Kidney (tissue), 14 donors: Measurements from ENCODE around the gene HLA-DRB1. TPM values are rescaled to one million over a fixed set of nuclear protein-coding genes. Genes with fewer than 3 reads are reported as not detected.
"Not testable (repeated sequence)": the region's sequence is repeated elsewhere in the genome, so short reads cannot be mapped to it uniquely, and the experiment has no call there.

Experiments used
- DNase-seq, 5 donors: peaks; one replicate each; pipeline ENCODE4 v3.0.0-alpha.2; 2013 to 2020
- FAIRE-seq: peaks from 2 replicates; lab custom pipeline; 2012; peaks lifted over from hg19 to GRCh38; lab: Jason Lieb, UNC
- H3K27ac ChIP-seq, 2 donors: one replicate each; pipeline ENCODE4 v1.7.0; 2013; ENCODE audit warnings: low read depth in 2 of 2, low read length in 2 of 2, inconsistent platforms in 1 of 2
- H3K27me3 ChIP-seq: one replicate; pipeline ENCODE4 v1.7.1; 2013; ENCODE audit warnings: low read length, inconsistent platforms; ENCODE audit not compliant: control insufficient read depth, insufficient read depth
- H3K36me3 ChIP-seq, 3 donors: one replicate each; pipeline versions ENCODE4 v1.7.0 to v1.7.1; 2013; ENCODE audit warnings: low read length in 3 of 3, control low read depth in 1 of 3, inconsistent platforms in 1 of 3; ENCODE audit not compliant: insufficient read depth in 3 of 3, control insufficient read depth in 2 of 3
- H3K4me1 ChIP-seq, 3 donors: one replicate each; pipeline versions ENCODE4 v1.7.0 to v1.7.1; 2013; ENCODE audit warnings: low read length in 3 of 3, inconsistent platforms in 1 of 3, low read depth in 1 of 3; ENCODE audit not compliant: control insufficient read depth in 2 of 3, insufficient read depth in 2 of 3
- H3K4me3 ChIP-seq, 3 donors: one replicate each; pipeline versions ENCODE4 v1.7.0 to v1.8.1; 2013; ENCODE audit warnings: low read length in 3 of 3, control low read depth in 1 of 3, inconsistent platforms in 1 of 3
- H3K9ac ChIP-seq, 3 donors: one replicate each; pipeline versions ENCODE4 v1.7.0 to v1.7.1; 2013; ENCODE audit warnings: low read length in 3 of 3, control low read depth in 1 of 3, inconsistent platforms in 1 of 3
- H3K9me3 ChIP-seq, 3 donors: one replicate each; pipeline versions ENCODE4 v1.7.0 to v1.7.1; 2013; ENCODE audit warnings: low read length in 3 of 3, control low read depth in 1 of 3, inconsistent platforms in 1 of 3; ENCODE audit not compliant: control insufficient read depth in 2 of 3, insufficient read depth in 1 of 3
- intact Hi-C: fragments of 100-400 bp; cut with DNase I; formaldehyde crosslinking; loops from one replicate; pipeline ENCODE4 v1.11.1; 2022
- polyA plus RNA-seq: library from polyadenylated mRNA; stranded (reverse); fragments of 350-450 nt; fragmentation: Illumina TruSeq; extraction: RNeasy Lipid Tissue Mini Kit (QIAGEN cat#74804); gene quantifications from one replicate; pipeline ENCODE4 v1.2.3, GENCODE V29; 2014; ENCODE audit warnings: low read depth, low replicate concordance; ENCODE audit not compliant: insufficient read depth
- total RNA-seq: library from RNA; stranded (reverse); fragmentation: NEBNext Ultra II Directional; extraction: Animal tissue kit (Norgen Biotek cat#: 25700); gene quantifications from one replicate; pipeline ENCODE4 v1.2.1, GENCODE V29; 2021
- TF ChIP-seq, protein P1 (sequence below): IDR thresholded peaks from 3 replicates; pipeline ENCODE4 v1.5.1; 2012; ENCODE audit warnings: mild to moderate bottlenecking, moderate library complexity, borderline replicate concordance; ENCODE audit not compliant: insufficient read depth; ENCODE audit errors: extremely low read depth
- donor health status: control.
- donor health status: control.
- donor health status: control.
- donor health status: control.
- donor health status: control.
- donor health status: DM: yes; HTN: yes; CAD: no.
- donor health status: Normal renal cell carcinoma (clear cell type).

The HLA-DRB1 gene
- total and polyA plus RNA-seq, 2 donors from 2014 or later: 267 to 280 TPM

DNA sequence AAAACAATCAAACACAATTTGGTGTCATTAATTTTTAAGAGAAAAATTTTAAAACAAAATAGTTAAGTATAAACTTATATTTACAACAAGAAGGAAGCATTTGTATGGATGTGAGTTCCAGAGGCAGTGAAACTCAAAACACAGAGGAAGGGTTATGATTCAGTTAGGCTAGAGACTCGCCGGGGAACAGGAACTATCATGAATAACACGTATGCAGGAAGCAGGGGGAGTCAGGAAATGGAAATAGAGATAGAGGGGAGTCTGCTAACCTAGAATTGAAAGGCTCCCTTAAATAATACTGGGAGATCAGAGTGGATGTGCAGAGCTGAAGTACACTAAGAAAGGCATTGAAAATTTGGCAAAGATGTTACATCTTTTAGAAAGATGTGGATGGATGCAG, 14.2 kb upstream of the HLA-DRB1 start:
- H3K27ac ChIP-seq: peak overlapping the region; percentile 76 to 78
- intact Hi-C loops: no loop called here
- TF ChIP-seq, protein P1, sequence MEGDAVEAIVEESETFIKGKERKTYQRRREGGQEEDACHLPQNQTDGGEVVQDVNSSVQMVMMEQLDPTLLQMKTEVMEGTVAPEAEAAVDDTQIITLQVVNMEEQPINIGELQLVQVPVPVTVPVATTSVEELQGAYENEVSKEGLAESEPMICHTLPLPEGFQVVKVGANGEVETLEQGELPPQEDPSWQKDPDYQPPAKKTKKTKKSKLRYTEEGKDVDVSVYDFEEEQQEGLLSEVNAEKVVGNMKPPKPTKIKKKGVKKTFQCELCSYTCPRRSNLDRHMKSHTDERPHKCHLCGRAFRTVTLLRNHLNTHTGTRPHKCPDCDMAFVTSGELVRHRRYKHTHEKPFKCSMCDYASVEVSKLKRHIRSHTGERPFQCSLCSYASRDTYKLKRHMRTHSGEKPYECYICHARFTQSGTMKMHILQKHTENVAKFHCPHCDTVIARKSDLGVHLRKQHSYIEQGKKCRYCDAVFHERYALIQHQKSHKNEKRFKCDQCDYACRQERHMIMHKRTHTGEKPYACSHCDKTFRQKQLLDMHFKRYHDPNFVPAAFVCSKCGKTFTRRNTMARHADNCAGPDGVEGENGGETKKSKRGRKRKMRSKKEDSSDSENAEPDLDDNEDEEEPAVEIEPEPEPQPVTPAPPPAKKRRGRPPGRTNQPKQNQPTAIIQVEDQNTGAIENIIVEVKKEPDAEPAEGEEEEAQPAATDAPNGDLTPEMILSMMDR: no peak

DNA sequence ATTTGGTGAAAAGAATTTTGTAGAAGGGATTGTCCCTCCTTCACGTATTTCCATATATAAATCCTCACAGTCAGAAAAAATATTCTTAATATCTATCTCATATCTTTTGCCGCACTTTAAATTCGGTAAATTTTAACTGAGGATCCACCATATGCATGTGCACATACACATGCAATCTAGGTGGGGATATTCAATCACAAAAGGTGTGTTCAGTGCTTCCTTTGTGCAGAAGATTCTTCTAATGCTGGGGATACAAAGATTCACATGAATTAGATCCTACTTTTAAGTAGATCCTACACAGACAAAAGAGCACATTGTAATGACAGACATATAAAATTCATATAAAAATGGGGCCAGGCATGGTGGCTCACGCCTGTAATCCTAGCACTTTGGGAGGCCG, 13.6 kb upstream of the HLA-DRB1 start:
- H3K27ac ChIP-seq: peak overlapping the region in 1 of 2 donors; percentile 32
- DNase-seq (no peak), FAIRE-seq (no peak)
- intact Hi-C loops: no loop called here
- H3K9me3 ChIP-seq: no peaks in the 10 kb centered on the region
- no peaks in the 10 kb centered on the region for H3K27me3 ChIP-seq
- H3K4me3 ChIP-seq: no peak overlapping the region
- H3K36me3 ChIP-seq: no peaks in the 10 kb centered on the region
- H3K4me1 ChIP-seq: no peaks in the 10 kb centered on the region
- TF ChIP-seq, protein P1: no peak
- no peak overlapping the region for H3K9ac ChIP-seq

More for the DNA sequence above, 14.2 kb upstream of the HLA-DRB1 start:
- FAIRE-seq (no peak), DNase-seq (no peak)
- Histone ChIP-seq H3K36me3 (no peaks in the 10 kb centered on the region), H3K27me3 (no peaks in the 10 kb centered on the region), H3K9me3 (no peaks in the 10 kb centered on the region), H3K4me3 (peak overlapping the region in 1 of 3 donors; percentile 25), H3K9ac (no peak overlapping the region), H3K4me1 (no peaks in the 10 kb centered on the region)

DNA sequence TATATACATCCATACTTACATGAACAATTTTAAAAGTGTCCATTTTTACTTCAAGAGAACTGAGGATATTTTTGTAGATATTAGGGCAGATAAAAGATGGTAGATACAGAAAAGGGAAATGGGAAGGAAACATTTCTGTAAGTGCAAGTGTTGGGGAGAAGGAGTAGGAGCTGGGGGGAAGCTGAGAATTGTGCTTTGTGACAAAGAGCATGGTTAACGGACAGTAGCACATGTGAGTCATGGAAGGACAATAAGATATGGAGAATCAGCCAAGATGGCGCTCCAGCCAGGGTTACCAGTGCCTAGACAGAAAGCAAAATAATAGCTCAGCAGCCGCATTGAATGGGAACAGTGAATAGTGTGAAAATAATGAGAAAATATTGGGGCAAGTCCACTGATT, 12.7 kb upstream of the HLA-DRB1 start:
- no peak overlapping the region for H3K4me3 ChIP-seq
- intact Hi-C loops: no loop called here
- H3K36me3 ChIP-seq: no peaks in the 10 kb centered on the region
- H3K4me1 ChIP-seq: no peaks in the 10 kb centered on the region
- no peaks in the 10 kb centered on the region for H3K9me3 ChIP-seq
- no peak for DNase-seq
- TF ChIP-seq, protein P1: no peak
- no peak for FAIRE-seq
- no peak overlapping the region for H3K27ac ChIP-seq
- H3K27me3 ChIP-seq: no peaks in the 10 kb centered on the region
- no peak overlapping the region for H3K9ac ChIP-seq

DNA sequence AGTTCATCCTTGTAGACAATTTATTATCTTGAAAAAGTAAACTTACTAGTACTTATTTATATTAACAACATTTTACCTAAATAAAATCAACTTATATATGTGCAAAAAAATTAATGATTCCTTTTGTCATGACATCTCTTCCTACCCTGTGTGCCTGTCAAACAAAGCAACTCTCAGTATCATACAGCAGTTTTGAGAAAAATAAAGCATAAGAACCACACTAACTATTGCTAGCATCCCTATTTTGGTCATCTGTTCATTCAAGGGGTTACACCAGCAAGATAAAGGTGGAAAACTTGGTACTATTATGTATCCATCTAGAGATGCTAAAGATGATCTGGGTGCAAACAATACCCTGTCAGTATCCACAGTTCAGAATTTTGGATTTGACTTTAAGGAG, 7.4 kb upstream of the HLA-DRB1 start:
- no peak for FAIRE-seq
- no peak overlapping the region for H3K4me3 ChIP-seq

DNA sequence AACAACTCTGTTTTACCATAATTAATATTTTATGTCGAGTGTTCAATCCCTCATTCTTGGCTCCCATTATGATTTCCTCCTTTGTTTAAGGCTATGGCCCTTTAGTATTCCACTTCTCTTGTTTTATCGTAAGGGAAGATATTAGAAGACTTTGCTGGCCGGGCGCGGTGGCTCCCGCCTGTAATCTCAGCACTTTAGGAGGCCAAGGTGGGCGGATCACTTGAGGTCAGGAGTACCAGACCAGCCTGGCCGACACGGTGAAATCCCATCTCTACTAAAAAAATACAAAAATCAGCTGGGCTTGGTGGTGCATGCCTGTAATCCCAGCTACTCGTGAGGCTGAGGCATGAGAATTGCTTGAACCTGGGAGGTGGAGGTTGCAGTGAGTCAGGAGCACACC, 1.1 kb upstream of the HLA-DRB1 start:
- H3K27ac ChIP-seq, H3K4me1 ChIP-seq, intact Hi-C loops, H3K36me3 ChIP-seq, H3K9ac ChIP-seq, FAIRE-seq, H3K4me3 ChIP-seq, H3K9me3 ChIP-seq, DNase-seq, H3K27me3 ChIP-seq: not testable (repeated sequence)

More for the DNA sequence above, 7.4 kb upstream of the HLA-DRB1 start:
- no peak for DNase-seq
- Histone ChIP-seq H3K9me3 (no peaks in the 10 kb centered on the region), H3K4me1 (no peaks in the 10 kb centered on the region), H3K27me3 (no peaks in the 10 kb centered on the region), H3K36me3 (no peaks in the 10 kb centered on the region), H3K27ac (no peak overlapping the region), H3K9ac (no peak overlapping the region)
- TF ChIP-seq, protein P1: no peak
- intact Hi-C loops: no loop called here
